Neural progenitor cell (in vitro differentiated cells): ENCODE results near the gene CAMK1G. TPM values are rescaled to one million over a fixed set of nuclear protein-coding genes. Genes with fewer than 3 reads are reported as not detected.

ENCODE experiments used
- DNase-seq: peaks from one replicate; pipeline ENCODE4 v3.0.0-alpha.2; 2016; ENCODE audit warnings: low spot score
- H2AFZ ChIP-seq: fragments of 200-600 bp; sonication (generic); replicated peaks from 2 replicates; pipeline ENCODE4 v1.6.1; 2016; ENCODE audit warnings: antibody characterized with exemption
- H3F3A ChIP-seq: fragments of 200-600 bp; sonication (generic); 2 replicates; pipeline ENCODE4 v1.6.1; 2016; ENCODE audit warnings: antibody characterized with exemption, low read depth
- H3K27ac ChIP-seq: fragments of 200-600 bp; sonication (generic); 2 replicates; pipeline ENCODE4 v1.5.1; 2016; ENCODE audit warnings: mild to moderate bottlenecking
- H3K27me3 ChIP-seq: fragments of 200-600 bp; sonication (generic); 2 replicates; pipeline ENCODE4 v1.6.1; 2016; ENCODE audit warnings: mild to moderate bottlenecking, moderate library complexity
- H3K36me3 ChIP-seq: fragments of 200-600 bp; sonication (generic); 2 replicates; pipeline ENCODE4 v1.5.1; 2016
- H3K4me1 ChIP-seq: fragments of 200-600 bp; sonication (generic); 2 replicates; pipeline ENCODE4 v1.6.1; 2016; ENCODE audit warnings: mixed run types
- H3K4me2 ChIP-seq: fragments of 200-600 bp; sonication (generic); 2 replicates; pipeline ENCODE4 v1.6.1; 2016
- H3K4me3 ChIP-seq: fragments of 200-600 bp; sonication (generic); 2 replicates; pipeline ENCODE4 v1.5.1; 2016
- H3K79me2 ChIP-seq: fragments of 200-600 bp; sonication (generic); 2 replicates; pipeline ENCODE4 v1.6.1; 2016; ENCODE audit warnings: low read depth
- H3K9ac ChIP-seq: fragments of 200-600 bp; sonication (generic); 2 replicates; pipeline ENCODE4 v1.6.1; 2016
- H3K9me3 ChIP-seq: fragments of 200-600 bp; sonication (generic); 2 replicates; pipeline ENCODE4 v1.5.1; 2016; ENCODE audit warnings: low read depth
- H4K20me1 ChIP-seq: fragments of 200-600 bp; sonication (generic); 2 replicates; pipeline ENCODE4 v1.6.1; 2016; ENCODE audit warnings: low read depth
- H3K27ac Mint-ChIP-seq: 3 replicates; pipeline ENCODE4 v1.8.0; 2021; ENCODE audit warnings: mixed read lengths
- H3K27me3 Mint-ChIP-seq: 2 replicates; pipeline ENCODE4 v1.8.0; 2022; ENCODE audit warnings: low read depth, mild to moderate bottlenecking, inconsistent platforms, moderate library complexity, mixed read lengths; ENCODE audit not compliant: insufficient read depth
- H3K36me3 Mint-ChIP-seq: 3 replicates; pipeline ENCODE4 v1.8.0; 2021; ENCODE audit warnings: mixed read lengths
- H3K4me1 Mint-ChIP-seq: 3 replicates; pipeline ENCODE4 v1.8.0; 2021; ENCODE audit warnings: mixed read lengths
- H3K4me3 Mint-ChIP-seq: 3 replicates; pipeline ENCODE4 v1.8.0; 2021; ENCODE audit warnings: mild to moderate bottlenecking, moderate library complexity, mixed read lengths
- H3K9me3 Mint-ChIP-seq: 3 replicates; pipeline ENCODE4 v1.8.0; 2020; ENCODE audit warnings: mixed read lengths
- CTCF ChIP-seq: fragments of 200-600 bp; sonication (generic); IDR thresholded peaks from 2 replicates; pipeline ENCODE4 v1.5.1; 2017; ENCODE audit warnings: antibody characterized with exemption, mild to moderate bottlenecking
- EZH2 ChIP-seq: fragments of 200-600 bp; sonication (generic); IDR thresholded peaks from 2 replicates; pipeline ENCODE4 v1.6.1; 2017; ENCODE audit warnings: antibody characterized with exemption, mild to moderate bottlenecking, moderate library complexity
- EZH2phosphoT487 ChIP-seq: fragments of 200-600 bp; sonication (generic); IDR thresholded peaks from 2 replicates; pipeline ENCODE4 v1.6.1; 2017; ENCODE audit warnings: antibody characterized with exemption
- total RNA-seq: library from RNA; depleted of rRNA; stranded (reverse); fragments of >200 nt; gene quantifications from 2 replicates; pipeline ENCODE4 v1.2.3, GENCODE V29; 2015; ENCODE audit warnings: low replicate concordance

Gene CAMK1G
- 3.6 and 4.3 TPM in 2 replicates for total RNA-seq

GRCh38 chr1:209583408-209583807, at the start of gene CAMK1G:
CAMK1G (plus strand) TSS chr1:209583714; CDS start chr1:209594984, 11,270 bp downstream.
- peaks cover 13% of the 10 kb centered on the region for H3K4me1 ChIP-seq
- no peaks in the 10 kb centered on the region for H3K9me3 ChIP-seq
- Mint-ChIP-seq H3K36me3 (no peaks in the 10 kb centered on the region), H3K4me3 (no peak within 1 kb of the TSS), H3K27ac (no peak within 1 kb of the TSS), H3K9me3 (no peaks in the 10 kb centered on the region), H3K27me3 (peaks cover 2% of the 10 kb centered on the region), H3K4me1 (no peaks in the 10 kb centered on the region)
- peak within 1 kb of the TSS; percentile 77 for H2AFZ ChIP-seq
- peaks cover 16% of the 10 kb centered on the region for H4K20me1 ChIP-seq
- TF ChIP-seq CTCF, result no peak
- TF ChIP-seq EZH2, result no peak
- no peak for TF ChIP-seq EZH2phosphoT487
- peak within 1 kb of the TSS; percentile 86 for H3K4me2 ChIP-seq
- peak; percentile 88 for DNase-seq
- H3K79me2 ChIP-seq, result no peaks in the 10 kb centered on the region
- peak within 1 kb of the TSS; percentile 64 for H3K4me3 ChIP-seq
- no peaks in the 10 kb centered on the region for H3K36me3 ChIP-seq
- H3K9ac ChIP-seq, result no peak within 1 kb of the TSS
- peaks cover 28% of the 10 kb centered on the region for H3K27me3 ChIP-seq
- peak within 1 kb of the TSS; percentile 30 for H3K27ac ChIP-seq
- peaks cover 8% of the 10 kb centered on the region for H3F3A ChIP-seq

- no peak overlapping the region for H3K4me3 ChIP-seq
- Mint-ChIP-seq H3K36me3 (no peaks in the 10 kb centered on the region), H3K27ac (no peak overlapping the region), H3K4me1 (peaks cover 6% of the 10 kb centered on the region), H3K4me3 (no peak overlapping the region), H3K27me3 (peaks cover 5% of the 10 kb centered on the region), H3K9me3 (no peaks in the 10 kb centered on the region)
- H3K4me2 ChIP-seq, result no peak overlapping the region
- TF ChIP-seq EZH2 (no peak), EZH2phosphoT487 (no peak), CTCF (no peak)
- H3K27ac ChIP-seq, result no peak overlapping the region
- H2AFZ ChIP-seq, result no peak overlapping the region
- DNase-seq, result no peak
- H3F3A ChIP-seq, result no peaks in the 10 kb centered on the region
- no peaks in the 10 kb centered on the region for H3K36me3 ChIP-seq
- H3K4me1 ChIP-seq, result no peaks in the 10 kb centered on the region
- H3K9me3 ChIP-seq, result no peaks in the 10 kb centered on the region
- no peaks in the 10 kb centered on the region for H4K20me1 ChIP-seq
- no peaks in the 10 kb centered on the region for H3K27me3 ChIP-seq
- H3K79me2 ChIP-seq, result no peaks in the 10 kb centered on the region
- H3K9ac ChIP-seq, result no peak overlapping the region
Observed at GRCh38 chr1:209534496-209535250, 48.8 kb upstream of the CAMK1G start.

- Mint-ChIP-seq H3K27ac (no peak overlapping the region), H3K27me3 (peaks cover 9% of the 10 kb centered on the region), H3K4me3 (no peak overlapping the region), H3K36me3 (no peaks in the 10 kb centered on the region), H3K4me1 (peaks cover 13% of the 10 kb centered on the region), H3K9me3 (no peaks in the 10 kb centered on the region)
- Histone ChIP-seq H3K27ac (no peak overlapping the region), H3K9ac (no peak overlapping the region), H3K4me2 (no peak overlapping the region), H3K79me2 (no peaks in the 10 kb centered on the region), H3K27me3 (no peaks in the 10 kb centered on the region), H2AFZ (no peak overlapping the region), H4K20me1 (no peaks in the 10 kb centered on the region), H3F3A (no peaks in the 10 kb centered on the region), H3K4me1 (no peaks in the 10 kb centered on the region), H3K4me3 (no peak overlapping the region), H3K9me3 (no peaks in the 10 kb centered on the region), H3K36me3 (no peaks in the 10 kb centered on the region)
- no peak for DNase-seq
- TF ChIP-seq EZH2 (no peak), EZH2phosphoT487 (no peak), CTCF (no peak)
Observed at GRCh38 chr1:209536843-209537242, 46.7 kb upstream of the CAMK1G start.
